IMR-90 (cell line): ENCODE data around the gene RPS19BP1. TPM values are rescaled to one million over a fixed set of nuclear protein-coding genes. Genes with fewer than 3 reads are reported as not detected.

Source experiments
- ATAC-seq: fragments of 200-7000 bp; cut with Tn5 transposase; 2 replicates; pipeline ENCODE4 v1.9.1; 2020; ENCODE audit warnings: low read depth, mild to moderate bottlenecking, moderate library complexity
- BruUV-seq: library from RNA; stranded (reverse); fragments of 400-500 nt; replicated peaks from 2 replicates; lab custom pipeline; 2021; lab: Mats Ljungman, UMichigan
- CTCF ChIA-PET: fragments of 300-600 bp; formaldehyde crosslinking; extraction: SDS; loops from one replicate; lab custom pipeline; 2021; ENCODE audit warnings: antibody characterized with exemption; lab: Yijun Ruan, JAX
- POLR2A ChIA-PET: fragments of 300-600 bp; sonication (Branson Sonifier 250); formaldehyde crosslinking; loops from one replicate; lab custom pipeline; 2022; ENCODE audit warnings: antibody characterized with exemption; ENCODE audit not compliant: unreplicated experiment; lab: Charles Lee
- DNase-seq: peaks from one replicate; pipeline ENCODE4 v3.0.0; 2013
- H2AFZ ChIP-seq: replicated peaks from 2 replicates; pipeline ENCODE3; 2013; ENCODE audit warnings: low read length, mild to moderate bottlenecking; ENCODE audit not compliant: poor library complexity
- H2AK5ac ChIP-seq: 2 replicates; pipeline ENCODE4 v1.6.1; 2013; ENCODE audit warnings: low read depth, low read length, inconsistent platforms
- H2AK9ac ChIP-seq: replicated peaks from 2 replicates; pipeline ENCODE3; 2013; ENCODE audit warnings: mild to moderate bottlenecking, low read depth, low read length, moderate library complexity; ENCODE audit not compliant: poor library complexity
- H2BK120ac ChIP-seq: 2 replicates; pipeline ENCODE4 v1.6.1; 2013; ENCODE audit warnings: low read depth, low read length, inconsistent platforms
- H2BK15ac ChIP-seq: 3 replicates; pipeline ENCODE4 v1.6.1; 2013; ENCODE audit warnings: low read depth, low read length, inconsistent platforms
- H2BK20ac ChIP-seq: 2 replicates; pipeline ENCODE4 v1.6.1; 2013; ENCODE audit warnings: low read depth, mild to moderate bottlenecking, inconsistent platforms, low read length, moderate library complexity
- H2BK5ac ChIP-seq: 2 replicates; pipeline ENCODE4 v1.6.1; 2013; ENCODE audit warnings: mild to moderate bottlenecking, low read depth, low read length, inconsistent platforms; ENCODE audit not compliant: poor library complexity, severe bottlenecking
- H3K14ac ChIP-seq: replicated peaks from 2 replicates; pipeline ENCODE4 v1.6.1; 2013; ENCODE audit warnings: low read depth, low read length, inconsistent platforms
- H3K18ac ChIP-seq: 2 replicates; pipeline ENCODE4 v1.6.1; 2013; ENCODE audit warnings: low read depth, low read length, control low read depth
- H3K23ac ChIP-seq: 2 replicates; pipeline ENCODE4 v1.6.1; 2013; ENCODE audit warnings: low read depth, low read length, inconsistent platforms
- H3K27ac ChIP-seq: 2 replicates; pipeline ENCODE4 v1.5.1; 2013; ENCODE audit warnings: mild to moderate bottlenecking, control low read depth, low read length; ENCODE audit not compliant: insufficient read depth
- H3K27me3 ChIP-seq: 2 replicates; pipeline ENCODE4 v1.6.1; 2013; ENCODE audit warnings: low read length; ENCODE audit not compliant: control insufficient read depth, insufficient read depth
- H3K36me3 ChIP-seq: 2 replicates; pipeline ENCODE4 v1.6.1; 2013; ENCODE audit warnings: low read length, mixed read lengths; ENCODE audit not compliant: control insufficient read depth, insufficient read depth
- H3K4ac ChIP-seq: 2 replicates; pipeline ENCODE4 v1.6.1; 2013; ENCODE audit warnings: low read depth, low read length, inconsistent platforms
- H3K4me1 ChIP-seq: 2 replicates; pipeline ENCODE4 v1.6.1; 2013; ENCODE audit warnings: low read length, mixed read lengths; ENCODE audit not compliant: control insufficient read depth, insufficient read depth
- H3K4me2 ChIP-seq: 2 replicates; pipeline ENCODE4 v1.6.1; 2013; ENCODE audit warnings: low read depth, mild to moderate bottlenecking, control low read depth, low read length, moderate library complexity
- H3K4me3 ChIP-seq: 2 replicates; pipeline ENCODE4 v1.5.1; 2013; ENCODE audit warnings: low read depth, mild to moderate bottlenecking, control low read depth, low read length, moderate library complexity; ENCODE audit not compliant: insufficient read depth
- H3K56ac ChIP-seq: 2 replicates; pipeline ENCODE4 v1.6.1; 2013; ENCODE audit warnings: low read length, inconsistent platforms; ENCODE audit not compliant: insufficient read depth; ENCODE audit errors: extremely low read depth
- H3K79me1 ChIP-seq, 2 experiments: 2 replicates each; pipeline ENCODE4 v1.6.1; 2013; ENCODE audit warnings: low read length in 2 of 2, inconsistent platforms in 1 of 2, low read depth in 1 of 2
- H3K9ac ChIP-seq: 2 replicates; pipeline ENCODE4 v1.6.1; 2013; ENCODE audit warnings: low read depth, low read length, control low read depth
- H3K9me1 ChIP-seq: 2 replicates; pipeline ENCODE4 v1.6.1; 2013; ENCODE audit warnings: low read length, inconsistent platforms; ENCODE audit not compliant: insufficient read depth
- H3K9me3 ChIP-seq: 2 replicates; pipeline ENCODE4 v1.6.1; 2013; ENCODE audit warnings: low read length; ENCODE audit not compliant: control insufficient read depth, insufficient read depth
- H4K20me1 ChIP-seq: 2 replicates; pipeline ENCODE4 v1.6.1; 2013; ENCODE audit warnings: low read length, inconsistent platforms; ENCODE audit not compliant: insufficient read depth
- H4K5ac ChIP-seq: 2 replicates; pipeline ENCODE4 v1.6.1; 2013; ENCODE audit warnings: mild to moderate bottlenecking, low read depth, low read length, control low read depth
- H4K8ac ChIP-seq, 2 experiments: 2 replicates each; pipeline ENCODE4 v1.6.1; 2013; ENCODE audit warnings: low read depth in 2 of 2, low read length in 2 of 2, control low read depth in 1 of 2, inconsistent platforms in 1 of 2
- H4K91ac ChIP-seq: 2 replicates; pipeline ENCODE4 v1.6.1; 2013; ENCODE audit warnings: low read depth, low read length, inconsistent platforms; ENCODE audit not compliant: insufficient read depth
- CEBPB ChIP-seq: IDR thresholded peaks from 2 replicates; pipeline ENCODE4 v1.6.1; 2012; ENCODE audit warnings: low read depth, low read length, improper control_type of control experiment
- MXI1 ChIP-seq: IDR thresholded peaks from 2 replicates; pipeline ENCODE4 v1.6.1; 2012; ENCODE audit warnings: low read depth, mild to moderate bottlenecking, low read length, moderate library complexity, borderline replicate concordance
- POLR2A ChIP-seq: IDR thresholded peaks from 2 replicates; pipeline ENCODE4 v1.6.1; 2012; ENCODE audit warnings: mild to moderate bottlenecking, low read depth, low read length
- RAD21 ChIP-seq: IDR thresholded peaks from 2 replicates; pipeline ENCODE4 v1.6.1; 2012; ENCODE audit warnings: low read length, improper control_type of control experiment
- RCOR1 ChIP-seq: IDR thresholded peaks from 2 replicates; pipeline ENCODE4 v1.6.1; 2012; ENCODE audit warnings: mild to moderate bottlenecking, low read length, improper control_type of control experiment; ENCODE audit not compliant: insufficient replicate concordance
- RFX5 ChIP-seq: IDR thresholded peaks from 2 replicates; pipeline ENCODE4 v1.8.0; 2012; ENCODE audit warnings: low read depth, mild to moderate bottlenecking, low read length, moderate library complexity
- WGBS, 2 experiments: methylation state at CpG; one replicate each; pipeline versions ENCODE4 v1.1.5 to v1.1.7; 2013; ENCODE audit warnings: missing lambda C conversion rate in 2 of 2; ENCODE audit not compliant: insufficient read length in 1 of 2; ENCODE audit errors: extremely low coverage in 2 of 2; 5-methylcytosine and 5-hydroxymethylcytosine counted together
- dilution Hi-C: fragments of 300-500 bp; cut with HindIII; formaldehyde crosslinking; loops from one replicate; pipeline ENCODE4 v1.14.3; 2018; ENCODE audit warnings: low sequenced_read_pairs; ENCODE audit not compliant: unreplicated experiment
- in situ Hi-C: fragments of 300-500 bp; cut with MboI; formaldehyde crosslinking; loops from 3 replicates; pipeline ENCODE4 v1.14.3; 2019; ENCODE audit warnings: low sequenced_read_pairs, inconsistent platforms, mixed read lengths
- intact Hi-C: fragments of 100-400 bp; cut with micrococcal nuclease; formaldehyde crosslinking; loops from 2 replicates; pipeline ENCODE4 v1.10.0; 2022
- polyA plus RNA-seq, 3 experiments: library from polyadenylated mRNA; depleted of rRNA; stranded (reverse); fragments of >200 nt; gene quantifications; 2 replicates each; pipeline ENCODE4 v1.2.3, GENCODE V29; 2012; ENCODE audit warnings: low replicate concordance in 1 of 3
- total RNA-seq: library from RNA; depleted of rRNA; stranded (reverse); fragments of >200 nt; gene quantifications from 2 replicates; pipeline ENCODE4 v1.2.3, GENCODE V29; 2012

The RPS19BP1 gene
- total and polyA plus RNA-seq, 2 of the 4 experiments (the other 2 are of a cell fraction) = 33.0 to 95.4 TPM

DNA sequence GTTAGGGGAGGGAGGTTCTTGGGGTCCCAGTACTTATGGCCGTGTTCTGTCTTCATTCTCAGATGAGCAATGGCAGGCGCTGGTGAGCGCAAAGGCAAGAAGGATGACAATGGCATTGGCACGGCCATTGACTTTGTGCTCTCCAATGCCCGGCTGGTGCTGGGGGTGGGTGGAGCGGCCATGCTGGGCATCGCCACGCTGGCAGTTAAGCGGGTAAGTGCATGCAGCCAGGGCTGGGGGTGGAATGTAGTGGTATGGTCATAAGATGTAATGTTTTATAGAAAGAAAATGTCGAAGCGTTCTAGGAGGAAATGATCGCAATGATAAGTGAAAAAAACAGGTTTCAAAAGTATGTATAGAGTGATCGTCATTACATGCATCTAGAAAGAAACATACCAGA lies 21.3 kb downstream of the RPS19BP1 start:
- Histone ChIP-seq H3K23ac (no peak overlapping the region), H2AK5ac (no peak overlapping the region), H2BK15ac (no peak overlapping the region), H3K9ac (no peak overlapping the region), H2AFZ (no peak overlapping the region), H2BK120ac (no peak overlapping the region), H4K20me1 (peaks cover 38% of the 10 kb centered on the region), H3K27me3 (no peaks in the 10 kb centered on the region), H3K36me3 (peaks cover 60% of the 10 kb centered on the region), H4K5ac (no peak overlapping the region), H3K79me1 (peaks cover 42 to 63% of the 10 kb centered on the region in 2 experiments), H3K9me3 (no peaks in the 10 kb centered on the region), H3K18ac (no peak overlapping the region), H4K91ac (no peak overlapping the region), H4K8ac (no peak overlapping the region), H3K56ac (no peak overlapping the region), H3K4me3 (no peak overlapping the region), H3K4ac (no peak overlapping the region), H3K14ac (no peak overlapping the region), H3K4me2 (no peak overlapping the region), H3K27ac (no peak overlapping the region), H2AK9ac (no peak overlapping the region), H3K4me1 (no peaks in the 10 kb centered on the region), H2BK5ac (no peak overlapping the region), H3K9me1 (no peaks in the 10 kb centered on the region), H2BK20ac (no peak overlapping the region)
- no peak for TF ChIP-seq RFX5
- no peak for TF ChIP-seq CEBPB
- TF ChIP-seq RCOR1 = no peak
- no peak for TF ChIP-seq MXI1
- no peak for TF ChIP-seq RAD21
- no peak for TF ChIP-seq POLR2A
- no peak for DNase-seq
- CTCF ChIA-PET = no interaction called here
- no TSS peak for BruUV-seq
- POLR2A ChIA-PET = no interaction called here
- dilution Hi-C loops (no loop called here), intact Hi-C loops (no loop called here), in situ Hi-C loops (loop anchor here (5.0 to 10.0 kb wide), 2 partner anchors 106 to 344 kb away; no protein-coding TSS in a partner anchor)
- ATAC-seq = no peak
- 98 to 100% methylated on average over 2 to 9 of the region's 13 CpGs for WGBS, 2 experiments
